ENCODE measurements around the gene FOLR2. TPM values are rescaled to one million over a fixed set of nuclear protein-coding genes. Genes with fewer than 3 reads are reported as not detected.

The FOLR2 gene
- total RNA-seq, 1 experiment from 2014 or later: not detected

- POLR2A ChIA-PET: no interaction called here
- peaks cover 15% of the 10 kb centered on the region for H3K36me3 ChIP-seq (ENCODE audit: control insufficient read depth, insufficient read depth, low read length)
- no peak overlapping the region for H3K27ac ChIP-seq (ENCODE audit: low read length)
- peaks cover 14% of the 10 kb centered on the region for H3K4me1 ChIP-seq (ENCODE audit: control insufficient read depth, insufficient read depth, low read length)
- intact Hi-C loops (cut with micrococcal nuclease; ENCODE audit: unreplicated experiment) (no loop called here), in situ Hi-C loops (cut with HindIII; ENCODE audit: low pct_unique_long_range_greater_than_20kb, low sequenced_read_pairs) (no loop called here)
- no peaks in the 10 kb centered on the region for H3K9me3 ChIP-seq (ENCODE audit: control insufficient read depth, insufficient read depth, low read depth, low read length)
- no peak overlapping the region for H3K4me3 ChIP-seq (ENCODE audit: low read depth in 2 of 2, low read length in 2 of 2)
- BruUV-seq (replicated peaks): no TSS peak
- TF ChIP-seq POLR2AphosphoS5 (IDR thresholded peaks at IDR 0.05; ENCODE audit: low read depth, low read length) (no peak), TCF7L2 (IDR thresholded peaks at IDR 0.05; ENCODE audit: low read depth, low read length) (no peak), CTCF (IDR thresholded peaks at IDR 0.05) (no peak), REST (IDR thresholded peaks at IDR 0.05; ENCODE audit: insufficient read depth in 1 of 2, low read depth in 2 of 2, low read length in 1 of 2) (no peak), SIN3A (IDR thresholded peaks at IDR 0.05; ENCODE audit: borderline replicate concordance, insufficient read depth, low read depth, low read length) (no peak)
- ATAC-seq (no peak), DNase-seq (ENCODE audit: low read depth, low spot score) (no peak)
- H3K27me3 ChIP-seq (ENCODE audit: control insufficient read depth, insufficient read depth, low read length): no peaks in the 10 kb centered on the region
- CTCF ChIA-PET: no interaction called here
Observed at GRCh38 chr11:72234514-72234830, 17.9 kb downstream of the FOLR2 start.

- H3K27ac ChIP-seq (ENCODE audit: low read length): no peak overlapping the region
- H3K4me3 ChIP-seq (ENCODE audit: low read depth in 2 of 2, low read length in 2 of 2): no peak overlapping the region
- TF ChIP-seq REST (IDR thresholded peaks at IDR 0.05; ENCODE audit: insufficient read depth in 1 of 2, low read depth in 2 of 2, low read length in 1 of 2) (no peak), TCF7L2 (IDR thresholded peaks at IDR 0.05; ENCODE audit: low read depth, low read length) (no peak), POLR2AphosphoS5 (IDR thresholded peaks at IDR 0.05; ENCODE audit: low read depth, low read length) (no peak), CTCF (IDR thresholded peaks at IDR 0.05) (no peak), SIN3A (IDR thresholded peaks at IDR 0.05; ENCODE audit: borderline replicate concordance, insufficient read depth, low read depth, low read length) (no peak)
- peaks cover 15% of the 10 kb centered on the region for H3K36me3 ChIP-seq (ENCODE audit: control insufficient read depth, insufficient read depth, low read length)
- H3K4me1 ChIP-seq (ENCODE audit: control insufficient read depth, insufficient read depth, low read length): peaks cover 15% of the 10 kb centered on the region
- BruUV-seq (replicated peaks): no TSS peak
- no peaks in the 10 kb centered on the region for H3K27me3 ChIP-seq (ENCODE audit: control insufficient read depth, insufficient read depth, low read length)
- ATAC-seq: no peak
- in situ Hi-C loops (cut with HindIII; ENCODE audit: low pct_unique_long_range_greater_than_20kb, low sequenced_read_pairs): no loop called here
- no peak for DNase-seq (ENCODE audit: low read depth, low spot score)
- ChIA-PET POLR2A (no interaction called here), CTCF (no interaction called here)
- intact Hi-C loops (cut with micrococcal nuclease; ENCODE audit: unreplicated experiment): no loop called here
- no peaks in the 10 kb centered on the region for H3K9me3 ChIP-seq (ENCODE audit: control insufficient read depth, insufficient read depth, low read depth, low read length)
Observed at GRCh38 chr11:72234920-72235319, 18.3 kb downstream of the FOLR2 start.

Data from Panc1 (cell line).